Measurements from ENCODE around the gene SRP54.
"Not testable (repeated sequence)": the region's sequence is repeated elsewhere in the genome, so short reads cannot be mapped to it uniquely, and the experiment has no call there.

The SRP54 gene

GRCh38 chr14:35044939-35045797 is 62.4 kb downstream of the SRP54 start:
- no peak for TF ChIP-seq JUND (IDR thresholded peaks at IDR 0.05; ENCODE audit: low read depth)
- in situ Hi-C loops (cut with HindIII; ENCODE audit: low pct_unique_long_range_greater_than_20kb, low sequenced_read_pairs): no loop called here
- DNase-seq (ENCODE audit: low read depth in 1 of 2, low spot score in 1 of 2): no peak

- peak in 1 of 2 experiments; percentile 37 for DNase-seq (ENCODE audit: low read depth in 1 of 2, low spot score in 1 of 2)
- in situ Hi-C loops (cut with HindIII; ENCODE audit: low pct_unique_long_range_greater_than_20kb, low sequenced_read_pairs): no loop called here
- no peak for TF ChIP-seq JUND (IDR thresholded peaks at IDR 0.05; ENCODE audit: low read depth)
Observed at GRCh38 chr14:35045798-35046047, 62.9 kb downstream of the SRP54 start.

- in situ Hi-C loops (cut with HindIII; ENCODE audit: low pct_unique_long_range_greater_than_20kb, low sequenced_read_pairs): no loop called here
- DNase-seq (ENCODE audit: low read depth in 1 of 2, low spot score in 1 of 2): peak; percentile 99
- no peak for TF ChIP-seq JUND (IDR thresholded peaks at IDR 0.05; ENCODE audit: low read depth)
Observed at GRCh38 chr14:35046048-35046750, 63.4 kb downstream of the SRP54 start, which contains the start of gene FAM177A1. Gene FAM177A1, plus strand, starts transcription at chr14:35046272. Its CDS starts 192 bp downstream, at chr14:35046464.

- no peak for TF ChIP-seq JUND (IDR thresholded peaks at IDR 0.05; ENCODE audit: low read depth)
- DNase-seq (ENCODE audit: low read depth in 1 of 2, low spot score in 1 of 2): peak; percentile 51 to 75
- in situ Hi-C loops (cut with HindIII; ENCODE audit: low pct_unique_long_range_greater_than_20kb, low sequenced_read_pairs): no loop called here
Observed at GRCh38 chr14:35046751-35047536, 64.2 kb downstream of the SRP54 start.

- no peak for DNase-seq (ENCODE audit: low read depth in 1 of 2, low spot score in 1 of 2)
- in situ Hi-C loops (cut with HindIII; ENCODE audit: low pct_unique_long_range_greater_than_20kb, low sequenced_read_pairs): no loop called here
- no peak for TF ChIP-seq JUND (IDR thresholded peaks at IDR 0.05; ENCODE audit: low read depth)
Observed at GRCh38 chr14:35047976-35048513, 65.3 kb downstream of the SRP54 start.

- TF ChIP-seq JUND (IDR thresholded peaks at IDR 0.05; ENCODE audit: low read depth): no peak
- peak in 1 of 2 experiments; percentile 57 for DNase-seq (ENCODE audit: low read depth in 1 of 2, low spot score in 1 of 2)
- in situ Hi-C loops (cut with HindIII; ENCODE audit: low pct_unique_long_range_greater_than_20kb, low sequenced_read_pairs): no loop called here
Observed at GRCh38 chr14:35050652-35051051, 67.9 kb downstream of the SRP54 start.

GRCh38 chr14:35051796-35052195 is 69.0 kb downstream of the SRP54 start:
- no peak for TF ChIP-seq JUND (IDR thresholded peaks at IDR 0.05; ENCODE audit: low read depth)
- in situ Hi-C loops (cut with HindIII; ENCODE audit: low pct_unique_long_range_greater_than_20kb, low sequenced_read_pairs): no loop called here
- DNase-seq (ENCODE audit: low read depth in 1 of 2, low spot score in 1 of 2): peak in 1 of 2 experiments; percentile 78

GRCh38 chr14:35052637-35053036 is 69.8 kb downstream of the SRP54 start:
- in situ Hi-C loops (cut with HindIII; ENCODE audit: low pct_unique_long_range_greater_than_20kb, low sequenced_read_pairs): no loop called here
- no peak for DNase-seq (ENCODE audit: low read depth in 1 of 2, low spot score in 1 of 2)
- no peak for TF ChIP-seq JUND (IDR thresholded peaks at IDR 0.05; ENCODE audit: low read depth)

GRCh38 chr14:35061113-35061791 is 78.5 kb downstream of the SRP54 start:
- DNase-seq (ENCODE audit: low read depth in 1 of 2, low spot score in 1 of 2); in situ Hi-C loops (cut with HindIII; ENCODE audit: low pct_unique_long_range_greater_than_20kb, low sequenced_read_pairs): not testable (repeated sequence)

- in situ Hi-C loops (cut with HindIII; ENCODE audit: low pct_unique_long_range_greater_than_20kb, low sequenced_read_pairs): not testable (repeated sequence)
Observed at GRCh38 chr14:35065731-35066130, 82.9 kb downstream of the SRP54 start.

GRCh38 chr14:35068238-35069012 is 85.6 kb downstream of the SRP54 start:
- no peak for TF ChIP-seq JUND (IDR thresholded peaks at IDR 0.05; ENCODE audit: low read depth)
- no peak for DNase-seq (ENCODE audit: low read depth in 1 of 2, low spot score in 1 of 2)
- in situ Hi-C loops (cut with HindIII; ENCODE audit: low pct_unique_long_range_greater_than_20kb, low sequenced_read_pairs): no loop called here

More at GRCh38 chr14:35065731-35066130, 82.9 kb downstream of the SRP54 start:
- not testable (repeated sequence) for DNase-seq (ENCODE audit: low read depth in 1 of 2, low spot score in 1 of 2)

Data from T47D (cell line).